GM23338 (cell line): Measurements from ENCODE around the gene AKAP13. TPM values are rescaled to one million over a fixed set of nuclear protein-coding genes. Genes with fewer than 3 reads are reported as not detected.

ENCODE experiments used
- ATAC-seq: fragments of 200-7000 bp; cut with Tn5 transposase; 3 replicates; pipeline ENCODE4 v1.9.1; 2020
- DNase-seq: peaks from one replicate; pipeline ENCODE4 v3.0.0-alpha.2; 2015; ENCODE audit warnings: low spot score
- H2AFZ ChIP-seq: fragments of 200-600 bp; sonication (generic); 2 replicates; pipeline ENCODE4 v1.8.0; 2016; ENCODE audit warnings: antibody characterized with exemption, mild to moderate bottlenecking, moderate library complexity
- H3F3A ChIP-seq: fragments of 200-600 bp; sonication (generic); replicated peaks from 2 replicates; pipeline ENCODE4 v1.8.0; 2017; ENCODE audit warnings: antibody characterized with exemption, mixed run types, low read depth
- H3K27ac ChIP-seq: fragments of 200-600 bp; sonication (generic); 2 replicates; pipeline ENCODE4 v1.6.1; 2016; ENCODE audit warnings: low read depth
- H3K27me3 ChIP-seq: fragments of 200-600 bp; sonication (generic); 2 replicates; pipeline ENCODE4 v1.8.0; 2016; ENCODE audit warnings: mild to moderate bottlenecking, mixed run types, moderate library complexity; ENCODE audit not compliant: insufficient read depth
- H3K36me3 ChIP-seq: fragments of 200-600 bp; sonication (generic); 2 replicates; pipeline ENCODE4 v1.8.0; 2016; ENCODE audit warnings: mild to moderate bottlenecking; ENCODE audit not compliant: insufficient read depth
- H3K4me1 ChIP-seq: fragments of 200-600 bp; sonication (generic); 2 replicates; pipeline ENCODE4 v1.8.0; 2016; ENCODE audit warnings: mild to moderate bottlenecking, moderate library complexity; ENCODE audit not compliant: insufficient read depth
- H3K4me2 ChIP-seq: fragments of 200-600 bp; sonication (generic); 2 replicates; pipeline ENCODE4 v1.7.1; 2017; ENCODE audit warnings: mixed run types
- H3K4me3 ChIP-seq: fragments of 200-600 bp; sonication (generic); 2 replicates; pipeline ENCODE4 v1.6.1; 2016; ENCODE audit warnings: mixed run types
- H3K79me2 ChIP-seq: fragments of 200-600 bp; sonication (generic); replicated peaks from 2 replicates; pipeline ENCODE4 v1.8.0; 2017; ENCODE audit warnings: mild to moderate bottlenecking; ENCODE audit not compliant: insufficient read depth
- H3K9me2 ChIP-seq: fragments of 200-600 bp; sonication (generic); 2 replicates; pipeline ENCODE4 v1.8.0; 2017; ENCODE audit not compliant: insufficient read depth
- H4K20me1 ChIP-seq: fragments of 200-600 bp; sonication (generic); replicated peaks from 2 replicates; pipeline ENCODE4 v1.8.0; 2017; ENCODE audit warnings: mild to moderate bottlenecking; ENCODE audit not compliant: insufficient read depth
- H3K27ac Mint-ChIP-seq: 2 replicates; pipeline ENCODE4 v1.8.0; 2020; ENCODE audit warnings: inconsistent platforms, mild to moderate bottlenecking, moderate library complexity, mixed read lengths
- H3K27me3 Mint-ChIP-seq: 3 replicates; pipeline ENCODE4 v1.8.0; 2022; ENCODE audit warnings: low read depth, mild to moderate bottlenecking, moderate library complexity, mixed read lengths, inconsistent platforms; ENCODE audit not compliant: insufficient read depth, poor library complexity
- H3K36me3 Mint-ChIP-seq: 3 replicates; pipeline ENCODE4 v1.8.0; 2021; ENCODE audit warnings: low read depth, mild to moderate bottlenecking, inconsistent platforms, moderate library complexity, mixed read lengths
- H3K4me1 Mint-ChIP-seq: 3 replicates; pipeline ENCODE4 v1.8.0; 2020; ENCODE audit warnings: mild to moderate bottlenecking, inconsistent platforms, mixed read lengths
- H3K4me3 Mint-ChIP-seq: 3 replicates; pipeline ENCODE4 v1.8.0; 2021; ENCODE audit warnings: moderate library complexity, mild to moderate bottlenecking, inconsistent platforms, mixed read lengths
- H3K9me3 Mint-ChIP-seq: 3 replicates; pipeline ENCODE4 v1.8.0; 2020; ENCODE audit warnings: moderate library complexity, mild to moderate bottlenecking, inconsistent platforms, mixed read lengths
- CREB1 ChIP-seq: fragments of 250-450 bp; sonication (Bioruptor Pico); IDR thresholded peaks from 2 replicates; pipeline ENCODE4 v1.5.0; 2020; ENCODE audit warnings: low read depth, mild to moderate bottlenecking, moderate library complexity
- ETS1 ChIP-seq: IDR thresholded peaks from 2 replicates; pipeline ENCODE4 v1.6.1; 2016; ENCODE audit warnings: antibody characterized with exemption
- EZH2 ChIP-seq: fragments of 200-600 bp; sonication (generic); IDR thresholded peaks from one replicate; pipeline ENCODE4 v1.8.0; 2017; ENCODE audit warnings: antibody characterized with exemption, mild to moderate bottlenecking, low read depth; ENCODE audit not compliant: unreplicated experiment
- EZH2phosphoT487 ChIP-seq: fragments of 200-600 bp; sonication (generic); IDR thresholded peaks from one replicate; pipeline ENCODE4 v1.8.1; 2018; ENCODE audit warnings: antibody characterized with exemption; ENCODE audit not compliant: unreplicated experiment
- JUNB ChIP-seq: IDR thresholded peaks from one replicate; pipeline ENCODE4 v1.6.1; 2016; ENCODE audit warnings: antibody characterized with exemption; ENCODE audit not compliant: unreplicated experiment
- POLR2AphosphoS5 ChIP-seq: IDR thresholded peaks from 2 replicates; pipeline ENCODE4 v1.6.1; 2016; ENCODE audit warnings: antibody characterized with exemption, low read depth
- REST ChIP-seq: IDR thresholded peaks from one replicate; pipeline ENCODE4 v1.6.1; 2018; ENCODE audit warnings: antibody characterized with exemption; ENCODE audit not compliant: unreplicated experiment
- ZNF462 ChIP-seq: fragments of 250-450 bp; sonication (Bioruptor Pico); IDR thresholded peaks from 2 replicates; pipeline ENCODE4 v1.5.0; 2020; ENCODE audit warnings: mild to moderate bottlenecking, moderate library complexity
- polyA plus RNA-seq: library from polyadenylated mRNA; unstranded; fragments of >200 nt; fragmentation: Nextera tagmentation; extraction: Ambion mirVana; gene quantifications from 2 replicates; pipeline ENCODE4 v1.2.1, GENCODE V29; 2016
- total RNA-seq: library from RNA; depleted of rRNA; stranded (reverse); fragments of >200 nt; shearing (Covaris generic); gene quantifications from 2 replicates; pipeline ENCODE4 v1.2.3, GENCODE V29; 2014

Gene AKAP13
- total and polyA plus RNA-seq, 2 experiments from 2014 or later, result 46.2 to 60.7 TPM

- H3K4me1 Mint-ChIP-seq, result peaks cover 3% of the 10 kb centered on the region; the same call in 1 of the 3 replicates
- H3F3A ChIP-seq, result no peaks in the 10 kb centered on the region
- H4K20me1 ChIP-seq, result no peaks in the 10 kb centered on the region
- H3K27ac ChIP-seq, result no peak overlapping the region
- H3K79me2 ChIP-seq, result no peaks in the 10 kb centered on the region; the same call in 1 of the 2 replicates
- ATAC-seq (no peak), DNase-seq (no peak)
- H2AFZ ChIP-seq, result no peak overlapping the region
- H3K9me2 ChIP-seq, result no peaks in the 10 kb centered on the region
- H3K9me3 Mint-ChIP-seq, result no peaks in the 10 kb centered on the region
- no peak overlapping the region for H3K4me3 ChIP-seq
- H3K4me1 ChIP-seq, result peaks cover 4% of the 10 kb centered on the region; the same call in 1 of the 2 replicates
- no peak overlapping the region; the same call in 1 of the 2 replicates for H3K27ac Mint-ChIP-seq
- TF ChIP-seq ETS1 (no peak), REST (no peak), POLR2AphosphoS5 (no peak), EZH2phosphoT487 (no peak), ZNF462 (no peak), JUNB (no peak), CREB1 (no peak), EZH2 (no peak)
- peaks cover 21% of the 10 kb centered on the region for H3K36me3 Mint-ChIP-seq
- no peaks in the 10 kb centered on the region for H3K36me3 ChIP-seq
- no peaks in the 10 kb centered on the region for H3K27me3 Mint-ChIP-seq
- H3K4me3 Mint-ChIP-seq, result no peak overlapping the region
- H3K4me2 ChIP-seq, result no peak overlapping the region
- H3K27me3 ChIP-seq, result no peaks in the 10 kb centered on the region
These were observed 269.0 kb downstream of the AKAP13 start for GRCh38 chr15:85649372-85649771.
